Measurements from ENCODE around the gene INTS7. TPM values are rescaled to one million over a fixed set of nuclear protein-coding genes. Genes with fewer than 3 reads are reported as not detected.
"Not testable (repeated sequence)": the region's sequence is repeated elsewhere in the genome, so short reads cannot be mapped to it uniquely, and the experiment has no call there.

Gene INTS7
- total and polyA plus RNA-seq, 12 donors = 6.3 to 24.5 (median 12.2) TPM

DNA sequence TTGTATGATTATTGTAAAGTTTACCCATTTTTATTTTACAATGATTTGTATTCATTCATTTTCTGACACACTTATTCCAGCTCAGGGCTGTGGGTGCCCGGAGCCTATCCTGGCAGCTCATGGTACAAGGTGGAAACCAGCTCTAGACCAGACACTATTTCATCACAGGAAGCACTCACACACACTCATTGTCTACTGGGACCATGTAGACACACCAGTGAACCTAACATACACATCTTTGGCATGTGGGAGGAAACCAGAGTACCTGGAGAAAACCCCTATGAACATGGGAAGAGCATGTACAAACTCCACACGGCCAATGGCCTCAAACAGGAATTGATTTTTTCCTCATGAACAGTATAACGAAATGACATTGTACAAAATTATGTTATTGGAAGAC lies 2.5 kb upstream of the INTS7 start:
- TF ChIP-seq, protein P1, sequence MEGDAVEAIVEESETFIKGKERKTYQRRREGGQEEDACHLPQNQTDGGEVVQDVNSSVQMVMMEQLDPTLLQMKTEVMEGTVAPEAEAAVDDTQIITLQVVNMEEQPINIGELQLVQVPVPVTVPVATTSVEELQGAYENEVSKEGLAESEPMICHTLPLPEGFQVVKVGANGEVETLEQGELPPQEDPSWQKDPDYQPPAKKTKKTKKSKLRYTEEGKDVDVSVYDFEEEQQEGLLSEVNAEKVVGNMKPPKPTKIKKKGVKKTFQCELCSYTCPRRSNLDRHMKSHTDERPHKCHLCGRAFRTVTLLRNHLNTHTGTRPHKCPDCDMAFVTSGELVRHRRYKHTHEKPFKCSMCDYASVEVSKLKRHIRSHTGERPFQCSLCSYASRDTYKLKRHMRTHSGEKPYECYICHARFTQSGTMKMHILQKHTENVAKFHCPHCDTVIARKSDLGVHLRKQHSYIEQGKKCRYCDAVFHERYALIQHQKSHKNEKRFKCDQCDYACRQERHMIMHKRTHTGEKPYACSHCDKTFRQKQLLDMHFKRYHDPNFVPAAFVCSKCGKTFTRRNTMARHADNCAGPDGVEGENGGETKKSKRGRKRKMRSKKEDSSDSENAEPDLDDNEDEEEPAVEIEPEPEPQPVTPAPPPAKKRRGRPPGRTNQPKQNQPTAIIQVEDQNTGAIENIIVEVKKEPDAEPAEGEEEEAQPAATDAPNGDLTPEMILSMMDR (IDR thresholded peaks at IDR 0.05) = no peak
- TF ChIP-seq POLR2A (IDR thresholded peaks at IDR 0.05) = no peak
- Histone ChIP-seq H3K27ac (no peak overlapping the region), H3K36me3 (replicated peaks in 1 of 2) (no peaks in the 10 kb centered on the region), H3K4me3 (no peak overlapping the region), H3K9me3 (replicated peaks in 1 of 3) (no peaks in the 10 kb centered on the region), H3K27me3 (no peaks in the 10 kb centered on the region), H3K4me1 (replicated peaks in 1 of 2) (peaks cover 12 to 16% of the 10 kb centered on the region in 2 donors)
- intact Hi-C loops (cut with DNase I) = loop anchor here in 1 of 2 donors (10.0 kb wide), 1 partner anchor 353 kb away; no protein-coding TSS in a partner anchor
- DNase-seq = no peak
- 68 to 75% (median 73%) methylated on average over 3 of the region's 3 CpGs for WGBS, 4 donors

DNA sequence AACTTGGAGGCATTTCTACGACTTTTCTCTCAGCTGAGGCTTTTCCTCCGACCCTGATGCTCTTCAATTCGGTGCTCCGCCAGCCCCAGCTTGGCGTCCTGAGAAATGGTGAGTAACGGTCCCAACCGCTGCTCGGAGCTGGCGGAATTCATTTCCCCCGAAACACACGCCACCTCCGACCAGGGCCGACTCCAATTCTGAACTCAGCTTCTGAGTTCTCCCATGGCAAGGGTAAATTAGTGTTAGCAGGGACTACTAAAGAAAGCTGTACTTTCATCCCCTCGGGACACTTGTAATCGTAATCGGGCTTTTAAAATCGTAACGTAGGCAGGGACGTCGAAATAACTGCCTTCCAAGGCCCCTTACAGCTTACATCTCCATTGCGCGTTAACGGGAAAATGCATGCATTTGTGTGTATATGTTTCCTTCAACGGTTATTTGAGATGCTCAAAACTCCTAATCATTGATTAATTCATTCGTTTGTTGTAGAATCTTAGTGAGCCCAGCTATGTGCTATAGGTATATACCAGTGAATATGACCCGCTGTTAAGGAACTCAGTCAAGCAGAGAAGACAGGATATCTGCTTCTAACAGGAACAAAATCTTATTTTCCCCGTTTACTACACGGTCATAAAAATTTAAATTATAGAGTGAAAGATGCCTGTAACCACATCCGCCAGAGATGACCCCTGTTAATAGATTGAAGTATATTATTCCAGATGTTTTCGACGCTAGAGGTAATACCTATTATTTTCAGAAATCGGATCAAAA lies 663 bp upstream of the INTS7 start:
- no peak for TF ChIP-seq POLR2A (IDR thresholded peaks at IDR 0.05)
- TF ChIP-seq, protein P1 (IDR thresholded peaks at IDR 0.05) = no peak
- no peak for DNase-seq
- Histone ChIP-seq H3K4me1 (replicated peaks in 1 of 2) (peaks cover 17 to 27% of the 10 kb centered on the region in 2 donors), H3K27ac (peak overlapping the region in 3 of 5 donors; percentile 44 to 93 (median 86)), H3K36me3 (replicated peaks in 1 of 2) (no peaks in the 10 kb centered on the region), H3K4me3 (peak overlapping the region in 2 of 4 donors; percentile 40 to 75), H3K27me3 (no peaks in the 10 kb centered on the region), H3K9me3 (replicated peaks in 1 of 3) (no peaks in the 10 kb centered on the region)
- WGBS, 4 donors = 1% methylated on average over 21 to 32 of the region's 32 CpGs
- intact Hi-C loops (cut with DNase I) = loop anchor here in 1 of 2 donors (10.0 kb wide), 1 partner anchor 351 kb away; no protein-coding TSS in a partner anchor

DNA sequence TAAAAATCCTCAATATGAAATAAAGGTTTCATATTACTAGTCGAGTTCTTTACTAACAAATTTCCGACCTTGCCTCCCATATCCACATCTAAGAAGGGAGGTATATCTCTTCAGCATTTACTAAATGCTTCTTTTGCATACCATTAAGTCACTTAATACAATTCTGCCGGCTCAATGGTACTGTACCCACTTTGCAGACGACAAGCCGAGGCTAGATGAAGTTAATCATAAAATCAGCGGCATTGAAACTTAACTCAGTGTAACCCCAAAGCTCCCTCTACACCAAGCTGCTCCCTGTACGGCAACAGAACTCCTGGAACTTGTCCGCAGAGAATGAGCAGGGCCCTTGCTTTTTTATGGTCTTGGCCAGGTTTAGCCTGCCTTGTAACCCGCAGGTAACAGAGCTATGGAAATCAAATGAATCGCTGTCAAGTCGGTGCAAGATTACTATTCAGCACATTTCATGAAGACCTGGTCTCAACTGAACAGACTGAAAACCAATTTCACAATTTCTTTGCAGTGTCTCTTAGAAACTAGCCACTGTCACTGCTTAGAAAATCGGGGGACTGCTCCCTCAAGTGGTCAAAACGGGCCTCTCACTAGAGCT lies 738 bp downstream of the INTS7 start:
- Histone ChIP-seq H3K9me3 (replicated peaks in 1 of 3) (no peaks in the 10 kb centered on the region), H3K4me3 (peak overlapping the region in 3 of 4 donors; percentile 75 to 84 (median 80)), H3K27ac (peak overlapping the region in 4 of 5 donors; percentile 53 to 93 (median 82)), H3K27me3 (no peaks in the 10 kb centered on the region), H3K4me1 (replicated peaks in 1 of 2) (peaks cover 22 to 35% of the 10 kb centered on the region in 2 donors), H3K36me3 (replicated peaks in 1 of 2) (no peaks in the 10 kb centered on the region)
- intact Hi-C loops (cut with DNase I) = loop anchor here in 1 of 2 donors (10.0 kb wide), 1 partner anchor 350 kb away; no protein-coding TSS in a partner anchor
- DNase-seq = peak in 1 of 7 donors; percentile 39
- no peak for TF ChIP-seq POLR2A (IDR thresholded peaks at IDR 0.05)
- TF ChIP-seq, protein P1 (IDR thresholded peaks at IDR 0.05) = no peak
- WGBS, 4 donors = 1 to 3% (median 2%) methylated on average over 12 to 13 of the region's 13 CpGs

DNA sequence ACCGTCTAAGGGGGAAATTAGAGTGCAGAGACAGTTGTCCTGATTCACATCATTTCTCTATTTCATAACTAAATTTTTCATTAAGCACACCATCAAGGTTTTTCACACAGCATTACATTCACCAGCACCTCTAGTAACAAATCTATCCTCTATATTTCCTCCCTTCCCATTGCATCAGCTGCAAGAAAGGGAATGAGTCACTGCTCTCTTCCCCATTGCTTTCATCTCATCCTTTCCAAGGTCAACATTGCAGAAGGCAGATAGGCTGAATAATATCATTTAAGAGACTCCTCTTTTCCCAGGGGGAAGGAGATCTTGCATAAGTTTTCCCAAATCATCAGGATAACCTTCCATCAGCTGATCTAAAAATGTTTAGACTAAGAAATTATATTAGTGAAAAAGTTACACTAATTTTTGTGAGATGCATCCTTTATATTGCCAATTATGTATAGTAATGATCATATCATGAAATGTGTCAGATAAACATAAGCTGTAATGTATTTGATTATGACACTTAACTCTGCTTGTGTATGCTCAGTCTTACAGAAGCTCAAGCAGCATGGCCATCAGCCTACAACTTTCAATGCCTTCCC lies 4.3 kb downstream of the INTS7 start:
- no peak for TF ChIP-seq POLR2A (IDR thresholded peaks at IDR 0.05)
- Histone ChIP-seq H3K4me3 (no peak overlapping the region), H3K9me3 (replicated peaks in 1 of 3) (no peaks in the 10 kb centered on the region), H3K4me1 (replicated peaks in 1 of 2) (peaks cover 17 to 33% of the 10 kb centered on the region in 2 donors), H3K27me3 (no peaks in the 10 kb centered on the region), H3K36me3 (replicated peaks in 1 of 2) (no peaks in the 10 kb centered on the region), H3K27ac (peak overlapping the region in 3 of 5 donors; percentile 18 to 71 (median 66))
- peak in 3 of 7 donors; percentile 39 to 44 (median 43) for DNase-seq
- intact Hi-C loops (cut with DNase I) = loop anchor here in 1 of 2 donors (10.0 kb wide), 1 partner anchor 346 kb away; no protein-coding TSS in a partner anchor
- 47 to 58% (median 48%) methylated on average over 1 of the region's 1 CpG for WGBS, 4 donors

DNA sequence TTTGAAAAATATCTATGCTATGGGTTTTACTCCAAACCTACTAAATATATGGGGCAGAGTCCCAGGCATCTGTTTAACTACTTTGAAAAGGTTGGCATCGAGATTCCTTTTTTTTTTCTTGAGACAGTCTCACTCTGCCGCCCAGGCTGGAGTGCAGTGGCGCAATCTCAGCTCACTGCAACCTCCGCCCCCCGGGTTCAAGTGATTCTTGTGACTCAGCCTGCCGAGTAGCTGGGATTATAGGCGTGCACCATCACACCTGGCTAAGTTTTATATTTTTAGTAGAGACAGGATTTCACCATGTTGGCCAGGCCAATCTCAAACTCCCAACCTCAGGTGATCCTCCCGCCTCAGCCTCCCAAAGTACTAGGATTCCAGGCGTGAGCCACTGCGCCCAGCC lies 7.6 kb downstream of the INTS7 start:
- peaks cover 10 to 19% of the 10 kb centered on the region in 2 donors for H3K4me1 ChIP-seq (replicated peaks in 1 of 2)
- H3K36me3 ChIP-seq (replicated peaks in 1 of 2); H3K9me3 ChIP-seq (replicated peaks in 1 of 3); DNase-seq; H3K27ac ChIP-seq; intact Hi-C loops (cut with DNase I); H3K27me3 ChIP-seq; H3K4me3 ChIP-seq: not testable (repeated sequence)
- WGBS, 4 donors = 89 to 97% (median 90%) methylated on average over 10 of the region's 10 CpGs

All from adrenal gland (tissue), 12 donors.